GM12874 (cell line): Measurements from ENCODE around the gene TCP1.

Source experiments
- TF ChIP-seq, protein P1 (sequence below): IDR thresholded peaks from 2 replicates; pipeline ENCODE4 v1.5.1; 2011; ENCODE audit warnings: low read depth, mild to moderate bottlenecking, control low read depth, low read length, moderate library complexity; ENCODE audit not compliant: insufficient read depth

Gene TCP1

DNA sequence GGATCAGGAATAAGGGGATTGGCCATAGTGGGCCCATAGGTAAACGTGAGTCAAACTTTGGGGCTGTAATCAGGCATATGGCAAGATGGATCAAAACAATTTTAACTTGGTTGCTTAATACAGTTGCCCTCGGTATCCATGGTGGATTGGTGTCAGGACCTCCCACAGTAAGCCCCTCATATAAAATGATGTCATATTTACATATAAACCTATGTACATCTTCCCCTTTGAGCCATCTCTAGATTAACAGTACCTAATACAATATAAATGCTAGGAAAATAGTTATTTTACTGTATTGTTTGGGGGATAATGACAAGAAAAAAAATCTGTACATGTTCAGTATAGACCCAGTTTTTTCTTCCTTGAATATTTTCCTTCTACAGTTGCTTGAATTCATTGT is 35.0 kb downstream of the TCP1 start:
- TF ChIP-seq, protein P1, sequence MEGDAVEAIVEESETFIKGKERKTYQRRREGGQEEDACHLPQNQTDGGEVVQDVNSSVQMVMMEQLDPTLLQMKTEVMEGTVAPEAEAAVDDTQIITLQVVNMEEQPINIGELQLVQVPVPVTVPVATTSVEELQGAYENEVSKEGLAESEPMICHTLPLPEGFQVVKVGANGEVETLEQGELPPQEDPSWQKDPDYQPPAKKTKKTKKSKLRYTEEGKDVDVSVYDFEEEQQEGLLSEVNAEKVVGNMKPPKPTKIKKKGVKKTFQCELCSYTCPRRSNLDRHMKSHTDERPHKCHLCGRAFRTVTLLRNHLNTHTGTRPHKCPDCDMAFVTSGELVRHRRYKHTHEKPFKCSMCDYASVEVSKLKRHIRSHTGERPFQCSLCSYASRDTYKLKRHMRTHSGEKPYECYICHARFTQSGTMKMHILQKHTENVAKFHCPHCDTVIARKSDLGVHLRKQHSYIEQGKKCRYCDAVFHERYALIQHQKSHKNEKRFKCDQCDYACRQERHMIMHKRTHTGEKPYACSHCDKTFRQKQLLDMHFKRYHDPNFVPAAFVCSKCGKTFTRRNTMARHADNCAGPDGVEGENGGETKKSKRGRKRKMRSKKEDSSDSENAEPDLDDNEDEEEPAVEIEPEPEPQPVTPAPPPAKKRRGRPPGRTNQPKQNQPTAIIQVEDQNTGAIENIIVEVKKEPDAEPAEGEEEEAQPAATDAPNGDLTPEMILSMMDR = no peak

DNA sequence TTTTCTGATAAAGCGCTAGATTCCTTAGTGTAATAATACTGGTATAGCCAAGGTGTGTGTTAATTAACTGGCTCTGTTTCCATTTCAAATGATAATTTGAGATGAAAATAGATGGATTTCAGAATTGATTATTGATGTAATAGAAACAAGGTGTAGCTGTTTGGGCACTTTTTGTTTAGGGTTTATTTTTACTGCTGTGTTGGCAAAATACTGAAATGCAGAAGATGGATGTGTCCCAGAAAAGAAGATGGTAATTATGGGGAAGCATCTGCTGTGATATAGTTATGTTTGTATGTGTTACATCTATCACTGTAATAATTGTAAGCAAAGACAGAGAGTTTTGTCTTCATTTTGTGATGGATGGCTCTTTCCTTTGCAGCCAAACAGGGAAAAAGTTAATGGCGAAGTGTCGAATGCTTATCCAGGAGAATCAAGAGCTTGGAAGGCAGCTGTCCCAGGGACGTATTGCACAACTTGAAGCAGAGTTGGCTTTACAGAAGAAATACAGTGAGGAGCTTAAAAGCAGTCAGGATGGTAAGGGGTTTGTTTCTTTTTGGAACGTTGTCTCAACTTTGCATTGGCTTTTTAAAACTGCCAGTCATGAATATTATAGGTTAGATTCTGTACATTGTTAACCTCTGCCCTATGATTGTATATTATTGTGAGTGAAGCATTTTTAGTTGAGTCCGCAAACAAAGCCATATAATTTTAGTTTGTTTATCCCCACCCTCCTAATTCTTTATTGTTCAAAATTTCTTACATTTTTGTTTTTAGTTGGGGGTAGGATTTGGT is 36.1 kb downstream of the TCP1 start:
- TF ChIP-seq, protein P1 = no peak

DNA sequence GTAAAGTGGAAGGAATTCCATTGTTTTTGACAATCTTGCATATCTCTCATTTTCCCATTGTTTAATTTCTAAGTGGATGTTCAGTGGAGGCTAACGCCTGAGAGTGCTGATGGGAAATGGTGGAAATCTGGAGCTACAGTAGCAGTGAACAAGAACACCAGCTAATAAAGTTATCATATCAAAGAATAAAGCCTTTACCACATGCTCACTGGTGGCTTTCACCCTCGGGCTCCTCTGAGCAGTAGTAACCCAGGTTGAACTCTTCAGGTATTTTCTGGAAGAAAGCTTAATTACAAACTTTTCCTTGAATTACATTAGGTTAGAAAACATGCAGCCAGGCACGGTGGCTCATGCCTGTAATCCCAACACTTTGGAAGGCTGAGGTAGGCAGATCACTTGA is 38.0 kb downstream of the TCP1 start:
- TF ChIP-seq, protein P1 = no peak

DNA sequence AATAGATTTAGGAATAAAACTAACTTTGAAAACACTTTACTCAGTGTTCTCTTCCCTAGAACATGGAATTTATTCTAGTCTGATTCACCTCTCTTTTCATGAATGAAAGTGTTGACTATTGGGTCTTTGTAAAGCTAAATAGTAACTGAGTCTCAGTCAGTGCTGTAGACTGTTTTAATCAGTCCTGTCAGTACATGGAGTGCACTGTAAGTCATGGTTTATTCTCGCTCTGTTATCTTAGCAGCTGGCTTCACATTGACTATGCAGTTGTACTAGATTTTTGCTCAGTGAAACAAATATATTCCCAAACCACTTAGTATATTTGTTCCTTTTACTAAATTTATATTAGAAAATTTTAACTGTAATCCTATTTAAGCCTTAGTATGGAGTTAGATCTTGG is 42.6 kb downstream of the TCP1 start:
- TF ChIP-seq, protein P1 = no peak

DNA sequence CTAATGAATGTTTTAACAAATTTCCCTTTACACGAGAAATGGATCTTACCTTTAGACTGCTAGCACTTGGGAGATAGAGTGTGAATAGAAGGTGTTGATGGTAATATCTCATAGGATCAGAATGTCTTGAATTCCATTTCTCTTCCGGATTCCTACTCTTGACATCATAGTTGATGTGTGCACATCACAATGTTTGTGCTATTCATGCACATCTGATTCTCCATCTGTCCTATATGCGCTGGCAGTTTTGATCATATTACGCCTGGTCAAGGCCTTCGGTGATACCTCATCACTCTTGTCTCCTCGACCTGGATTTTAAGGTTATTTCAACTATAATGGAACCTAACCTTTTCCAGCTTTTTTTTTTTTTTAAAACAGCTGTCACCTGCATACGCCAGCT is 44.3 kb downstream of the TCP1 start:
- TF ChIP-seq, protein P1 = no peak

DNA sequence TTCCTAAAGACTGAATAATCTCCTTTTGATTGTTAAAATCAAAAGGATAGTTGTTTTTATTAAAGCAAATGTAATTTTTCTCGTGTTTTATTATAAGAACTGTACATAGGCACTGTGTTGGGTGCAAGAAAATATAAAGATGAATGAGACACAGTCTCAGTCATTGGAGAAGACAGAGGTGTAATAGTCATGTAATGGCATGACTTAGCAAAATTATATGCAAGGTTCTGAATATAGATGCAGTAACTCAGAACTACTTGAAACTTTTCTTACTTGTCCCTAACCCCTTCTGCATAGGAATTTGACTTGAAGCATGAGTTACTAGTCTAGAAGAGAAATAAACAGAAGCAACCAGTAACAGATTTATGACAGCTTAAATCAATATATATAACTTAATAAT is 47.2 kb downstream of the TCP1 start:
- TF ChIP-seq, protein P1 = no peak

DNA sequence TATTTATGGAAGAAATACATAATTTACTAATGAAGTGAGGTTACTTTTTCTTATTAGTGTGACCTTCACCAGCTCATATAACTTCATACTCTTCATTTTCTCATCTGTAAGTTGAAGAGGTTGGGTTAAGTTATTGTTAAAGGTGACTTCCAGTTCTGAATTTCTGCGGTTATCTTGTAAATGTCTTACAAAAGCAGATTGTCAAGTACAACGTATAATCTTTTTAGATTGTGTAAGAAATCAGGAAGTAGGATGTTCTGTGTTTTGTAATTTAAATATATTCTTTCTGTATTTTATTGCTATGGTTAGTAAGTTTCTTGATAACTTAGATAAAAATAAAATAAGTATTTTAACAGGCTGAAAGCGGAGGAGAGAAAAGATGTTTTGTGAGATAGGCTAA is 50.1 kb downstream of the TCP1 start:
- TF ChIP-seq, protein P1 = no peak
